ENCODE data around the gene NBAS. TPM values are rescaled to one million over a fixed set of nuclear protein-coding genes. Genes with fewer than 3 reads are reported as not detected.

The NBAS gene
- total and polyA plus RNA-seq, 10 of the 15 experiments (the other 5 are each of a cell fraction or from before 2014, with no cell fraction given), result 4.3 to 32.7 (median 20.8) TPM

DNA sequence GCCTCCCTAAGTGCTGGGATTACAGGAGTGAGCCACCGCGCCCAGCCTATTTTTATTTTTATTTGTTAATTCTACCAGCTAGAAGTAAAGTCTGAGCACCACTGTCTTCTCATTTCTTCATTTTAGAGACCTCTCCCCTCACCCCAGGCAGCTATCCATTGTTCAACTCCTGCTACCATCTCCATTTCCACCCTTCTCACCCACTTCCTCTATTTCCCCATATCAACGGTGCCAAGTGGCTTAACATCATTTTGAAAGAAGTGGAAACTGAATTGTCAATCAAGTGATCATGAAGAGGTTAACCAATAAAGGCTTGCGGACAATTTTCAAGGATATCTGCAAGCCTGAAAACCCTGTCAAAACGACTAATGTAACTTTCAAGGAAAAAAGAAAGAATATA is 323.1 kb downstream of the NBAS start:
- intact Hi-C loops (cut with micrococcal nuclease; ENCODE audit: unreplicated experiment) (no loop called here), in situ Hi-C loops (cut with MboI) (no loop called here)
- no peak overlapping the region for H3K27ac ChIP-seq (ENCODE audit: control insufficient read depth, insufficient read depth)
- no peak overlapping the region for H2AFZ ChIP-seq (ENCODE audit: control insufficient read depth, low read depth, low read length)
- H3K36me3 ChIP-seq (ENCODE audit: control insufficient read depth in 2 of 2, insufficient read depth in 2 of 2, low read length in 1 of 2), result no peaks in the 10 kb centered on the region
- no peaks in the 10 kb centered on the region for H3K27me3 ChIP-seq (replicated peaks in 1 of 2; ENCODE audit: control insufficient read depth in 2 of 2, insufficient read depth in 2 of 2, low read length in 1 of 2)
- WGBS (ENCODE audit: insufficient coverage, insufficient replicate concordance, low lambda C conversion rate, missing lambda C conversion rate), result 88% methylated on average over 5 of the region's 5 CpGs
- no peaks in the 10 kb centered on the region for H3K79me2 ChIP-seq (ENCODE audit: control insufficient read depth, insufficient read depth, low read length)
- no peaks in the 10 kb centered on the region for H3K9me3 ChIP-seq (replicated peaks; ENCODE audit: control insufficient read depth, insufficient read depth, low read length)
- no peak for FAIRE-seq
- ChIA-PET RAD21 (ENCODE audit: unreplicated experiment) (interaction anchor here (0.7 kb wide), 1 partner anchor 79 kb away, joined by 5 read pairs; no protein-coding TSS in a partner anchor), POLR2A (interaction anchor here (0.5 kb wide), 1 partner anchor 320 kb away, joined by 3 read pairs; no protein-coding TSS in a partner anchor), SMC1A (ENCODE audit: uncharacterized antibody, unreplicated experiment) (no interaction called here), CTCF (interaction anchor here (1.1 kb wide), 1 partner anchor 29 kb away, joined by 3 read pairs; no protein-coding TSS in a partner anchor)
- no peak overlapping the region for H3K4me3 ChIP-seq
- H3K4me1 ChIP-seq (ENCODE audit: control insufficient read depth, insufficient read depth, low read length), result no peaks in the 10 kb centered on the region
- BruUV-seq (replicated peaks), result no TSS peak
- ATAC-seq, result no peak
- H3K4me2 ChIP-seq (ENCODE audit: control insufficient read depth, insufficient read depth), result no peak overlapping the region
- no peaks in the 10 kb centered on the region for H4K20me1 ChIP-seq (ENCODE audit: control insufficient read depth, insufficient read depth)
- no peak overlapping the region for H3K9ac ChIP-seq (ENCODE audit: control insufficient read depth, insufficient read depth, low read length)
- no peak for TF ChIP-seq ZZZ3 (IDR thresholded peaks at IDR 0.05; ENCODE audit: control insufficient read depth, insufficient read length, low read depth)
- TF ChIP-seq CHD1 (IDR thresholded peaks at IDR 0.05; ENCODE audit: low read depth, low read length), result no peak
- no peak for TF ChIP-seq FOXK2 (IDR thresholded peaks at IDR 0.05)
- TF ChIP-seq EP300 (IDR thresholded peaks at IDR 0.05; ENCODE audit: borderline replicate concordance in 1 of 2, control insufficient read depth in 1 of 2, low read depth in 2 of 2, low read length in 2 of 2), result no peak
- TF ChIP-seq NBN (IDR thresholded peaks at IDR 0.05), result no peak
- no peak for TF ChIP-seq ZBTB40 (IDR thresholded peaks at IDR 0.05; ENCODE audit: borderline replicate concordance)
- DNase-seq (ENCODE audit: low read depth, low spot score), result no peak

All from GM12878 (cell line).